ENCODE measurements around the gene YAP1. TPM values are rescaled to one million over a fixed set of nuclear protein-coding genes. Genes with fewer than 3 reads are reported as not detected.
A peak's percentile ranks its signal among the peaks of the same experiment; 100 is the strongest.

Gene YAP1
- total and polyA plus RNA-seq, 4 donors: 49.4 to 110 (median 64.1) TPM

DNA sequence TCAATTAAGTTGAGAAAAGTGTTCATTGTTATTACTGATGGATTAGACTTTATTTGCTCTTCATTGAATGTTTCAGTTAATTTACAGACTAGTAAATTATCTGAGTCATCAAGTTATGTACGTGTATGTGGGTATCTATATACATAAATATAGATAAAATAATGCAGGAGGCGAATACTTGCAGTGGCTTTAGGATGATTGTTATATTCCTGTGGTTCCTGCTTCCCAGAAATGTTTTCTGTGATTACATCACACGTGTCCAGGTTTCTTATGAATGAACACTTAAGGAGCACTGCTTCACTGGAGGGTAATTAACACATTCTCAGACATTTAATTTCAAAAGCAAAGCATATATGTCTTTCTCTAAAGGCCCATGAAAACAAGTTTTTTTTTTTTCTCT is 28.4 kb downstream of the YAP1 start:
- DNase-seq (ENCODE audit: low read depth in 4 of 6, low spot score in 6 of 6): peak in 1 of 6 donors; percentile 23
- Histone ChIP-seq H3K4me3 (ENCODE audit: low read depth, low read length) (no peak overlapping the region), H3K27me3 (ENCODE audit: control insufficient read depth, insufficient read depth, low read length) (no peaks in the 10 kb centered on the region), H3K4me1 (ENCODE audit: control insufficient read depth, insufficient read depth, low read length) (no peaks in the 10 kb centered on the region), H3K27ac (ENCODE audit: low read depth, low read length) (no peak overlapping the region), H3K9me3 (ENCODE audit: control insufficient read depth, insufficient read depth, low read length) (no peaks in the 10 kb centered on the region), H3K36me3 (ENCODE audit: control insufficient read depth, insufficient read depth, low read length) (no peaks in the 10 kb centered on the region)
- WGBS (ENCODE audit: insufficient coverage): no CpG with 5 or more reads among the region's 3 CpGs

DNA sequence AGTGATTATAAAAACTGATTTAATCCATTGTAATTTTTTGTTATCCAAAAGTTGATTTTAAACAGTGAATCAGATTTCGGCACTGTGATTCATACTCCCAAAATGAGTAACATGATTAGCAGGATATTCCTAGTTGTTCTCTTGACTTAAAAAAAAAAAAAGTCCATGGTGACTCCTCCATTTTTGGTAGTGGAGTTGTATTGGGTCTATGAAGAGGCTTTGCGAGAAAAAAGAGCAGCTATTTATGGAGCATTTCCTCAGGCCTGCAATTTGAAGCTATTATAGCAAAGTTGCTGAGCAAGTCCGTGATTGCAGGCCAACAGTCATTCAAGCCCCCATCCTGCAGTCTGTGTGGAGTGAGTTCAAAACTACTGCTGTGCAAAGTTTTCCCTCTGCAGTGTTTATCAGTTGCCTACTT is 28.8 kb downstream of the YAP1 start:
- no peaks in the 10 kb centered on the region for H3K36me3 ChIP-seq (ENCODE audit: control insufficient read depth, insufficient read depth, low read length)
- H3K4me3 ChIP-seq (ENCODE audit: low read depth, low read length): no peak overlapping the region
- no peaks in the 10 kb centered on the region for H3K9me3 ChIP-seq (ENCODE audit: control insufficient read depth, insufficient read depth, low read length)
- H3K27ac ChIP-seq (ENCODE audit: low read depth, low read length): no peak overlapping the region
- DNase-seq (ENCODE audit: low read depth in 4 of 6, low spot score in 6 of 6): peak in 1 of 6 donors; percentile 18
- no peaks in the 10 kb centered on the region for H3K27me3 ChIP-seq (ENCODE audit: control insufficient read depth, insufficient read depth, low read length)
- no peaks in the 10 kb centered on the region for H3K4me1 ChIP-seq (ENCODE audit: control insufficient read depth, insufficient read depth, low read length)
- WGBS (ENCODE audit: insufficient coverage): 46% methylated on average over 2 of the region's 3 CpGs

DNA sequence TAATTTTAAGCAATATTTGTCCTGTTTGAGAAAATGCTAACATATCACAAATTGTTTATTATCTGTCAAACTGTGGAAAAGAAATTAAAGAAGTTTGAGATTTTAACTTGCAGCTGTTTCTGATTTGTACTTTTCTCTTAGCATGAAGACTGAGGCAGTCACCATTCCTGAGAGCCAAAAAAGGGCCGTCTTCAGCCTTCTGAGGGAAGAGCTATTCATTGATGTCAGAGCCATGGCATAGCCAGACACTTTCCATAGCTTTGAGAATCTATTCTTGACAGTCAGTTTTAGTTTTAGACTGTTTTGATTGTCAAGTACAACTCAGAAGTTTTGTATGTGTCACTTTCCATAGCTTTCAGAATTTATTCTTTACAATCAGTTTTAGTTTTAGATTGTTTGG is 32.1 kb downstream of the YAP1 start:
- no peaks in the 10 kb centered on the region for H3K27me3 ChIP-seq (ENCODE audit: control insufficient read depth, insufficient read depth, low read length)
- no peaks in the 10 kb centered on the region for H3K4me1 ChIP-seq (ENCODE audit: control insufficient read depth, insufficient read depth, low read length)
- 57% methylated on average over 1 of the region's 1 CpG for WGBS (ENCODE audit: insufficient coverage)
- H3K9me3 ChIP-seq (ENCODE audit: control insufficient read depth, insufficient read depth, low read length): no peaks in the 10 kb centered on the region
- DNase-seq (ENCODE audit: low read depth in 4 of 6, low spot score in 6 of 6): no peak
- H3K4me3 ChIP-seq (ENCODE audit: low read depth, low read length): no peak overlapping the region
- no peak overlapping the region for H3K27ac ChIP-seq (ENCODE audit: low read depth, low read length)
- H3K36me3 ChIP-seq (ENCODE audit: control insufficient read depth, insufficient read depth, low read length): no peaks in the 10 kb centered on the region

DNA sequence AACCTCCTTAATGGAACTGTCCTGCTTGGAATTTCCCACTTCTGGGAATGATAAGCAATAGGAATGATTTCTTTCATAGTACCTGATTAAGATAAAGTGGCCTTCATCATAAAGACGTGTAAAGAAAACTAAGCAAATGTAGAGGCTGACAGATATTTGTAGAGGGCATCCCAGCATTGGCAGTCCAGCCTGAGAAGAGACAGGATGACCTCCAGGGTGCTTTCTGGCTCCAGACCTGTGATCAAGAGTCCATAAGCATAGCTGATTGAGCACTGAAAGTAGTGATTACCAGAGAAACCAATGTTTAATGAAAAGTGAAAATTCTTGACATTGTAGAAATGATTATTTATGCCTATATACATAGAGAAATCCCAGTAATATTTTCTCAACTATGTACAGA is 33.6 kb downstream of the YAP1 start:
- Histone ChIP-seq H3K27me3 (ENCODE audit: control insufficient read depth, insufficient read depth, low read length) (no peaks in the 10 kb centered on the region), H3K36me3 (ENCODE audit: control insufficient read depth, insufficient read depth, low read length) (no peaks in the 10 kb centered on the region), H3K4me1 (ENCODE audit: control insufficient read depth, insufficient read depth, low read length) (no peaks in the 10 kb centered on the region), H3K4me3 (ENCODE audit: low read depth, low read length) (no peak overlapping the region), H3K27ac (ENCODE audit: low read depth, low read length) (no peak overlapping the region), H3K9me3 (ENCODE audit: control insufficient read depth, insufficient read depth, low read length) (no peaks in the 10 kb centered on the region)
- WGBS (ENCODE audit: insufficient coverage): 43% methylated on average over 1 of the region's 1 CpG
- DNase-seq (ENCODE audit: low read depth in 4 of 6, low spot score in 6 of 6): no peak

DNA sequence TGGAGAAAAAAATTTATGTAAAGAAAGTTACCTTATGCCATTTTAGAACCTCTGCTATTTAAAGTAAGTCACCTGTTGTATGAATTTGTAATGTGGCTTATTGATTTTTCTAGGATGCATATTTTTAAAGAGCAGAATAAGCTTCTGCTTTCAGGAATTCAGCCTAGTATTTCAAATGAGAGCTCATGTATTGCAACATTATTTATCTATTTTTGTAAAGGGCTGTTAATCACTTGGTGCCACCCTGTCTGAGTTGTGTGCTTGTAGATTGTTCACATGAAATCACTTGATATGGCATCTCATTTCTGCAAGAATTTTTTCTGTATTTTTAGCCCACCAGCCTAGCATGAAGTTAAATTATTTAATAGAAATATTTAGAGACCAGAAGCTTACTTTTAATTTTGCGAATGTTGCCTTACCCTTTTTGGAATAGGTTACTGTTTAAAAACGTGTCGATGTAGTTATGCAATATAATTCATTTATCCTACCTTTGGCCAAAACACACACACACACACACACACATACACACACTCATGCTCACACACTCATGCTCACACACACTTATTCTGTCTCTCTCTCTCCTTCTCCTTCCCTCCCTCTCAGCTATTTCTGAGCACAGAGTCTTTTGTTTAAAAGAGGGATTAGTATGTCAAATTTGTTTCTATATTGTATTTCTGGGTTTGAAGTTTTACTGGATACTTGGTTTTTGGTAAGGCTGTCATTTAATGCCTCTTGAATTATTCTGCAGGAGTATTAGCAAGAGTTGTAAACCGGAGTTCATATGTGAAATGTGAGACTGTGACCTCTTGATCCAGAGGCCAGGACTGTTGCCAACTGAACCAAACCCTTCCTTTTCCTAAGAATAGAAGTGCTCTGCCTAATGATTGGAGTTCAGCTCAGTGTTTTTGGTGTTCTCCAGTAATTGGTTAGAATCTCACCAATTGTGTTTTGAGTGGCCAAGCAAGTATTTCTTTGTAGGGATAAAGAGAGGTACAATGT is 34.4 kb downstream of the YAP1 start:
- peak in 1 of 6 donors; percentile 43 for DNase-seq (ENCODE audit: low read depth in 4 of 6, low spot score in 6 of 6)
- no peaks in the 10 kb centered on the region for H3K36me3 ChIP-seq (ENCODE audit: control insufficient read depth, insufficient read depth, low read length)
- no peak overlapping the region for H3K27ac ChIP-seq (ENCODE audit: low read depth, low read length)
- H3K4me1 ChIP-seq (ENCODE audit: control insufficient read depth, insufficient read depth, low read length): no peaks in the 10 kb centered on the region
- no peak overlapping the region for H3K4me3 ChIP-seq (ENCODE audit: low read depth, low read length)
- no peaks in the 10 kb centered on the region for H3K27me3 ChIP-seq (ENCODE audit: control insufficient read depth, insufficient read depth, low read length)
- H3K9me3 ChIP-seq (ENCODE audit: control insufficient read depth, insufficient read depth, low read length): no peaks in the 10 kb centered on the region
- WGBS (ENCODE audit: insufficient coverage): no CpG with 5 or more reads among the region's 4 CpGs

DNA sequence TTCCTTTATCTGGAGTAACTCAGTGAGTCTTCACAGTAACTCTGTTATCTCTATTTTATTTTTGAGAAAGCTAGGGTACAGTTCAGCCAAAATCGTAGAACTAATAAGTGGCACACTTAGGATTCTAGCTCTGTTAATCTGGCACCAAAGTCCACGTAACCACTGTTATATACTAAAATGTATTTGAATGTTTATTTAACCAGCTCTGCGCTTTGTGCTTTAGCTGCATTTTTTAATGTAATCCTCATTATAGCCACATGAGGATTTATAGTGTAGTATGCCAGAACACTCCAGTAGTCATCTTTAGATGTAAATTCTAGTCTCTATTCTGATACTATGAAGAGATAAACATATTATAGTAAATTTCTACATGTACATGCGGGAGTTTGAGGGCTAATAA is 36.8 kb downstream of the YAP1 start:
- Histone ChIP-seq H3K27me3 (ENCODE audit: control insufficient read depth, insufficient read depth, low read length) (no peaks in the 10 kb centered on the region), H3K4me3 (ENCODE audit: low read depth, low read length) (no peak overlapping the region), H3K36me3 (ENCODE audit: control insufficient read depth, insufficient read depth, low read length) (no peaks in the 10 kb centered on the region), H3K27ac (ENCODE audit: low read depth, low read length) (no peak overlapping the region), H3K9me3 (ENCODE audit: control insufficient read depth, insufficient read depth, low read length) (no peaks in the 10 kb centered on the region), H3K4me1 (ENCODE audit: control insufficient read depth, insufficient read depth, low read length) (no peaks in the 10 kb centered on the region)
- peak in 1 of 6 donors; percentile 19 for DNase-seq (ENCODE audit: low read depth in 4 of 6, low spot score in 6 of 6)
- no CpG with 5 or more reads among the region's 4 CpGs for WGBS (ENCODE audit: insufficient coverage)

DNA sequence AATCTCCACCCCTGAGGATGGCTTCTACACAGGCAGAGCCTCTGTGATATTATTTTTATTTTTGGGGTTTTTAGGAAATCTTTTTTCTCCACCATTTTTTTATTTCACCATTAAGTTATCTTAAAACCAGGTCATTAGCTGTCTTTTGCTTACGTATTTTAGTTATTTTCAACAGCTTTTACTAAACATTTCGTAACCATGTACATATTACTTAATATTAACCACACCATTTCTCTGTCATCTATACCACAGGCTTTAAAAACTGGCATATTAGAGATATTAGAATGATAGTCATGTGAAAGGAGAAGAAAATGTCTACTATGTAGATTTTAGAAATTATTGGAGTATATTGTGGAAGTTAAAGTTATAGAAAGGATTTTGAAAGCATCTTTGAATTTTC is 37.4 kb downstream of the YAP1 start:
- Histone ChIP-seq H3K27me3 (ENCODE audit: control insufficient read depth, insufficient read depth, low read length) (no peaks in the 10 kb centered on the region), H3K4me1 (ENCODE audit: control insufficient read depth, insufficient read depth, low read length) (no peaks in the 10 kb centered on the region), H3K9me3 (ENCODE audit: control insufficient read depth, insufficient read depth, low read length) (no peaks in the 10 kb centered on the region), H3K36me3 (ENCODE audit: control insufficient read depth, insufficient read depth, low read length) (no peaks in the 10 kb centered on the region), H3K4me3 (ENCODE audit: low read depth, low read length) (no peak overlapping the region), H3K27ac (ENCODE audit: low read depth, low read length) (no peak overlapping the region)
- WGBS (ENCODE audit: insufficient coverage): 100% methylated on average over 1 of the region's 2 CpGs
- no peak for DNase-seq (ENCODE audit: low read depth in 4 of 6, low spot score in 6 of 6)

DNA sequence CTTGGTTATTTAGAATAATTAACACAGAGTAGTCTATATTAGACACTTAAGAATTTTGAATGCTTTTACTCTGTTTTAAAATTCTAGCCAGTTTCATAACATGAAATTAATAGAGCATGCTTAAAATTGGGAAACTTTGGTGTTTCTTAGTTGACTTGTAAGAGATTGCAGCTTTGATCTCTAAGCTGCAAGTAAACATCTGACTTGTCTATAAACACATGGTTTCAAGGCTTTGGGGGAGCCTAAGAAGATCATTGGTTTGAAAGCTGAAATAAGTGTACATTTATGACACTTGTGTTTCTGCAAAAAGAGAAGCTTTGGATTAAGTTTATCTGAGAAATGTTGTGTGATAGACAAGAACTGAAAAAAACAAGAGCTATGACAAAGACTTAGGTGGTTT is 37.8 kb downstream of the YAP1 start:
- no peak overlapping the region for H3K4me3 ChIP-seq (ENCODE audit: low read depth, low read length)
- no peaks in the 10 kb centered on the region for H3K9me3 ChIP-seq (ENCODE audit: control insufficient read depth, insufficient read depth, low read length)
- DNase-seq (ENCODE audit: low read depth in 4 of 6, low spot score in 6 of 6): no peak
- no peak overlapping the region for H3K27ac ChIP-seq (ENCODE audit: low read depth, low read length)
- no peaks in the 10 kb centered on the region for H3K27me3 ChIP-seq (ENCODE audit: control insufficient read depth, insufficient read depth, low read length)
- H3K4me1 ChIP-seq (ENCODE audit: control insufficient read depth, insufficient read depth, low read length): no peaks in the 10 kb centered on the region
- no peaks in the 10 kb centered on the region for H3K36me3 ChIP-seq (ENCODE audit: control insufficient read depth, insufficient read depth, low read length)

DNA sequence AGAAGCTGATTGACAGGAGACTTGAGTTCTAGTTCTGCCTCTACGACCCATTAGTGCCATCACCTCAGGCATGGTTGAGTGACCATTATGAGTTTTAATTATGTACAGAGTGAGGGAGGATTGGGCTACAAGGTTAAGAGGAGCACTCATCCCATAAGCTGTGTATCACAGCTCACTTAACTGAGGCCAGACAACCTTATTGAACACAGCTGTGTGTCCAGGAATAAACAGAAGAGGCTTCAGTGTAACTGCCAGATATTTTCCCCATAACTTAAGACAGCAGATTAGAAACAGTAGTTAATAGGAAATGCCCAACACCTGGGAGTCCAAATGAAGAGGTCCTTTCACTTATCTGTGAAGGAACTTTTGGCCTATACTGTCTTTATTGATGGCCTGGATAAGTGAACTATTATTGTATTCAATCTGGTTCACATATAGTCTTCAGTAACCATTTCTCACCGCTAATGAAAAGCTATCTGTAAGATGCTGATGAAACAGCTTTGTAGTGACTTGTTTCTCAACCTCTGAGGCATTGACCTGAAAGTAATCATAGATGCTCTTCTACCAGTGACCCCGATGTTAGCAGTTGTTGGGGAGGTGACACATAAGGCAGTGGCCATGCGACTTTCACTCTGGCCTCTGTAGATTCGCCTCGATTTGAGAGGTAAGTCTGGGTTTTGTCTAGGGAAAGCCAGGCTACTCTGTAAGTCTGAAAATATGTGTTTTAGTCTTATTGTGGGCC is 41.7 kb downstream of the YAP1 start:
- Histone ChIP-seq H3K27me3 (ENCODE audit: control insufficient read depth, insufficient read depth, low read length) (no peaks in the 10 kb centered on the region), H3K4me1 (ENCODE audit: control insufficient read depth, insufficient read depth, low read length) (no peaks in the 10 kb centered on the region), H3K27ac (ENCODE audit: low read depth, low read length) (no peak overlapping the region), H3K9me3 (ENCODE audit: control insufficient read depth, insufficient read depth, low read length) (no peaks in the 10 kb centered on the region), H3K36me3 (ENCODE audit: control insufficient read depth, insufficient read depth, low read length) (no peaks in the 10 kb centered on the region), H3K4me3 (ENCODE audit: low read depth, low read length) (no peak overlapping the region)
- DNase-seq (ENCODE audit: low read depth in 4 of 6, low spot score in 6 of 6): no peak
- 100% methylated on average over 4 of the region's 6 CpGs for WGBS (ENCODE audit: insufficient coverage)
